H1 (cell line): ENCODE measurements around the gene MOB3C. TPM values are rescaled to one million over a fixed set of nuclear protein-coding genes. Genes with fewer than 3 reads are reported as not detected.

ENCODE experiments used
- CTCF ChIA-PET: fragments of 300-600 bp; sonication (Branson Sonifier 250); formaldehyde crosslinking; loops from one replicate; lab custom pipeline; 2021; ENCODE audit not compliant: partially characterized antibody; lab: Charles Lee
- POLR2A ChIA-PET: fragments of 300-600 bp; sonication (Branson Sonifier 250); formaldehyde crosslinking; loops from one replicate; lab custom pipeline; 2021; ENCODE audit warnings: inconsistent platforms; ENCODE audit not compliant: partially characterized antibody; lab: Charles Lee
- DNase-seq, 2 experiments: peaks; one replicate each; pipeline versions ENCODE4 v3.0.0 to v3.0.0-alpha.2; 2010 to 2022; ENCODE audit warnings: low spot score in 2 of 2, low read depth in 1 of 2, mixed read lengths in 1 of 2
- FAIRE-seq: peaks from 2 replicates; lab custom pipeline; 2011; peaks lifted over from hg19 to GRCh38; lab: Jason Lieb, UNC
- H2AFZ ChIP-seq: 2 replicates; pipeline ENCODE4 v1.8.1; 2012; ENCODE audit warnings: low read length, inconsistent platforms
- H2AK5ac ChIP-seq: 2 replicates; pipeline ENCODE4 v1.6.1; 2013; ENCODE audit warnings: low read depth, low read length
- H2BK120ac ChIP-seq: replicated peaks from 2 replicates; pipeline ENCODE3; 2013; ENCODE audit warnings: low read depth, low read length, inconsistent platforms
- H2BK12ac ChIP-seq: 2 replicates; pipeline ENCODE4 v1.6.1; 2013; ENCODE audit warnings: low read depth, low read length
- H2BK15ac ChIP-seq: 2 replicates; pipeline ENCODE4 v1.6.1; 2013; ENCODE audit warnings: low read length
- H2BK20ac ChIP-seq: 2 replicates; pipeline ENCODE4 v1.6.1; 2013; ENCODE audit warnings: low read length
- H2BK5ac ChIP-seq: 2 replicates; pipeline ENCODE4 v1.6.1; 2013; ENCODE audit warnings: low read depth, low read length
- H3K14ac ChIP-seq: 2 replicates; pipeline ENCODE4 v1.6.1; 2013; ENCODE audit warnings: inconsistent platforms; ENCODE audit not compliant: insufficient read length
- H3K18ac ChIP-seq: 2 replicates; pipeline ENCODE4 v1.6.1; 2013; ENCODE audit warnings: low read length; ENCODE audit errors: extremely low read depth
- H3K23ac ChIP-seq: 2 replicates; pipeline ENCODE4 v1.6.1; 2013; ENCODE audit warnings: inconsistent platforms; ENCODE audit not compliant: insufficient read length
- H3K23me2 ChIP-seq: 2 replicates; pipeline ENCODE4 v1.6.1; 2013; ENCODE audit warnings: low read depth, low read length
- H3K27ac ChIP-seq: 2 replicates; pipeline ENCODE4 v1.6.1; 2011; ENCODE audit warnings: low read depth, low read length, inconsistent platforms
- H3K27me3 ChIP-seq, 4 experiments: replicated peaks in 1 of 4; 1 replicate in 1 of 4; 2 replicates in 3 of 4; pipeline versions ENCODE4 v1.6.1 to v1.8.1; 2011 to 2013; ENCODE audit warnings: low read length in 3 of 4, mild to moderate bottlenecking in 3 of 4, inconsistent platforms in 2 of 4, mixed read lengths in 2 of 4, moderate library complexity in 1 of 4; ENCODE audit not compliant: control insufficient read depth in 3 of 4, insufficient read depth in 3 of 4; ENCODE audit errors: extremely low read depth in 1 of 4
- H3K36me3 ChIP-seq, 4 experiments: 2 replicates each; pipeline versions ENCODE4 v1.6.1 to v1.8.1; 2011 to 2013; ENCODE audit warnings: mild to moderate bottlenecking in 4 of 4, low read length in 3 of 4, moderate library complexity in 2 of 4, control low read depth in 1 of 4, inconsistent platforms in 1 of 4; ENCODE audit not compliant: insufficient read depth in 4 of 4, control insufficient read depth in 2 of 4
- H3K4ac ChIP-seq: replicated peaks from 2 replicates; pipeline ENCODE3; 2013; ENCODE audit warnings: low read length, low read depth, mixed read lengths, inconsistent platforms; ENCODE audit not compliant: insufficient read length
- H3K4me1 ChIP-seq, 4 experiments: replicated peaks in 1 of 4; 1 replicate in 1 of 4; 2 replicates in 3 of 4; pipeline versions ENCODE4 v1.6.1 to v1.8.1; 2011 to 2013; ENCODE audit warnings: low read length in 3 of 4, inconsistent platforms in 2 of 4, mixed read lengths in 1 of 4; ENCODE audit not compliant: insufficient read depth in 4 of 4, control insufficient read depth in 3 of 4
- H3K4me2 ChIP-seq, 2 experiments: 2 replicates each; pipeline versions ENCODE4 v1.6.1 to v1.8.1; 2011 to 2013; ENCODE audit warnings: low read depth in 2 of 2, low read length in 2 of 2, control low read depth in 1 of 2, inconsistent platforms in 1 of 2, mild to moderate bottlenecking in 1 of 2; ENCODE audit not compliant: insufficient read depth in 1 of 2
- H3K4me3 ChIP-seq, 4 experiments: fragments of 200-600, 300-600 bp in 1 of 4; sonication (generic), shearing (Covaris generic), sonication (Bioruptor Twin) in 1 of 4; 2 replicates each; pipeline versions ENCODE4 v1.5.1 to v1.8.1; 2011 to 2016; ENCODE audit warnings: low read length in 4 of 4, low read depth in 3 of 4, control low read depth in 2 of 4, inconsistent platforms in 2 of 4, mild to moderate bottlenecking in 2 of 4, mixed read lengths in 1 of 4, moderate library complexity in 1 of 4; ENCODE audit not compliant: insufficient read depth in 2 of 4; ENCODE audit errors: extremely low read depth in 1 of 4
- H3K56ac ChIP-seq: replicated peaks from 2 replicates; pipeline ENCODE3; 2013; ENCODE audit warnings: low read depth, mild to moderate bottlenecking, mixed read lengths, low read length, inconsistent platforms; ENCODE audit not compliant: insufficient read length
- H3K79me1 ChIP-seq: 2 replicates; pipeline ENCODE4 v1.6.1; 2013; ENCODE audit warnings: low read depth, low read length, control low read depth
- H3K79me2 ChIP-seq, 2 experiments: 2 replicates each; pipeline versions ENCODE4 v1.6.1 to v1.8.1; 2012 to 2013; ENCODE audit warnings: low read length in 2 of 2, mild to moderate bottlenecking in 2 of 2, inconsistent platforms in 1 of 2; ENCODE audit not compliant: insufficient read depth in 2 of 2, control insufficient read depth in 1 of 2
- H3K9ac ChIP-seq, 4 experiments: replicated peaks in 1 of 4; 1 replicate in 1 of 4; 2 replicates in 3 of 4; pipeline versions ENCODE4 v1.6.1 to v1.8.1; 2011 to 2013; ENCODE audit warnings: low read depth in 3 of 4, low read length in 3 of 4, control low read depth in 2 of 4, mild to moderate bottlenecking in 2 of 4, moderate library complexity in 2 of 4, inconsistent platforms in 1 of 4; ENCODE audit errors: extremely low read depth in 1 of 4
- H3K9me3 ChIP-seq, 2 experiments: 2 replicates each; pipeline versions ENCODE4 v1.6.1 to v1.8.1; 2012 to 2013; ENCODE audit warnings: mild to moderate bottlenecking in 2 of 2, moderate library complexity in 2 of 2, control low read depth in 1 of 2, inconsistent platforms in 1 of 2, low read depth in 1 of 2, low read length in 1 of 2, mixed read lengths in 1 of 2; ENCODE audit not compliant: insufficient read depth in 2 of 2
- H4K20me1 ChIP-seq, 2 experiments: replicated peaks in 1 of 2; 2 replicates each; pipeline versions ENCODE3 to v1.8.1; 2011 to 2013; ENCODE audit warnings: inconsistent platforms in 2 of 2, low read length in 2 of 2, mild to moderate bottlenecking in 1 of 2; ENCODE audit not compliant: insufficient read depth in 2 of 2, control insufficient read depth in 1 of 2
- H4K5ac ChIP-seq: 2 replicates; pipeline ENCODE4 v1.6.1; 2013; ENCODE audit warnings: low read length, low read depth, mixed read lengths, inconsistent platforms; ENCODE audit not compliant: insufficient read length
- H4K8ac ChIP-seq: 2 replicates; pipeline ENCODE4 v1.8.0; 2013; ENCODE audit warnings: mild to moderate bottlenecking, moderate library complexity, low read length, inconsistent platforms; ENCODE audit not compliant: insufficient read depth; ENCODE audit errors: extremely low read depth
- H4K91ac ChIP-seq: replicated peaks from 2 replicates; pipeline ENCODE3; 2013; ENCODE audit warnings: low read length, mixed read lengths, inconsistent platforms; ENCODE audit not compliant: insufficient read length
- CREB1 ChIP-seq: IDR thresholded peaks from 2 replicates; pipeline ENCODE4 v1.6.1; 2012; ENCODE audit warnings: inconsistent platforms
- CTCF ChIP-seq, 3 experiments: IDR thresholded peaks; 1 replicate in 2 of 3; 2 replicates in 1 of 3; pipeline versions ENCODE4 v1.5.1 to v1.6.1; 2011; ENCODE audit warnings: low read length in 3 of 3, mild to moderate bottlenecking in 3 of 3, inconsistent platforms in 2 of 3, low read depth in 1 of 3, moderate library complexity in 1 of 3; ENCODE audit not compliant: insufficient read depth in 1 of 3; ENCODE audit errors: control extremely low read depth in 1 of 3
- E2F6 ChIP-seq: IDR thresholded peaks from 2 replicates; pipeline ENCODE4 v1.6.1; 2012; ENCODE audit warnings: inconsistent platforms
- EP300 ChIP-seq, 2 experiments: IDR thresholded peaks; 1 replicate in 1 of 2; 2 replicates in 1 of 2; pipeline ENCODE4 v1.6.1; 2011 to 2012; ENCODE audit warnings: low read depth in 2 of 2, low read length in 2 of 2, mild to moderate bottlenecking in 2 of 2, borderline replicate concordance in 1 of 2, inconsistent platforms in 1 of 2, moderate library complexity in 1 of 2
- KDM5A ChIP-seq: fragments of 200-600 bp; IDR thresholded peaks from 2 replicates; pipeline ENCODE4 v1.7.1; 2012; ENCODE audit warnings: mild to moderate bottlenecking, low read length, inconsistent platforms, mixed read lengths
- MAX ChIP-seq: IDR thresholded peaks from 2 replicates; pipeline ENCODE4 v1.6.1; 2012; ENCODE audit warnings: inconsistent platforms
- RFX5 ChIP-seq: IDR thresholded peaks from 2 replicates; pipeline ENCODE4 v1.6.1; 2011; ENCODE audit warnings: low read depth, low read length, improper control_type of control experiment, borderline replicate concordance
- RXRA ChIP-seq: IDR thresholded peaks from 2 replicates; pipeline ENCODE4 v1.6.1; 2011; ENCODE audit warnings: low read depth, mild to moderate bottlenecking, low read length, moderate library complexity; ENCODE audit not compliant: insufficient read depth
- SIRT6 ChIP-seq: IDR thresholded peaks from one replicate; pipeline ENCODE4 v1.7.1; 2012; ENCODE audit warnings: low read length, inconsistent platforms
- SP1 ChIP-seq: IDR thresholded peaks from 2 replicates; pipeline ENCODE4 v1.6.1; 2011; ENCODE audit warnings: low read depth, low read length
- SP4 ChIP-seq: IDR thresholded peaks from 2 replicates; pipeline ENCODE4 v1.6.1; 2012; ENCODE audit warnings: low read length, inconsistent platforms
- WGBS, 2 experiments: shearing (Covaris generic) in 1 of 2; methylation state at CpG; one replicate each; pipeline versions ENCODE4 v1.1.6 to v1.1.7; 2013 to 2015; ENCODE audit warnings: low lambda C conversion rate in 2 of 2, mixed read lengths in 2 of 2, inconsistent platforms in 1 of 2, low coverage in 1 of 2, missing lambda C conversion rate in 1 of 2; ENCODE audit not compliant: insufficient replicate concordance in 2 of 2, insufficient coverage in 1 of 2, insufficient read length in 1 of 2; ENCODE audit errors: extremely low coverage in 1 of 2, missing lambda C conversion rate in 1 of 2; 5-methylcytosine and 5-hydroxymethylcytosine counted together
- polyA plus RNA-seq, 7 experiments: library from polyadenylated mRNA; depleted of rRNA in 3 of 7; stranded (reverse) in 5 of 7; unstranded in 2 of 7; fragments of >200 nt in 5 of 7; fragments of 200-250 nt in 2 of 7; gene quantifications; 1 replicate in 5 of 7; 2 replicates in 1 of 7; 4 replicates in 1 of 7; pipeline versions ENCODE4 v1.2.1 to v1.2.3, GENCODE V29; 2011 to 2013; ENCODE audit warnings: missing spikeins in 2 of 7, mixed read lengths in 2 of 7
- total RNA-seq: library from RNA; stranded (reverse); fragmentation: NEBNext Ultra II Directional; extraction: Animal tissue kit (Norgen Biotek cat#: 25700); gene quantifications from 2 replicates; pipeline ENCODE4 v1.2.1, GENCODE V29; 2021

Gene MOB3C
- total and polyA plus RNA-seq, 2 of the 8 experiments (the other 6 are each of a cell fraction or from before 2014, with no cell fraction given): 5.8 to 6.6 TPM

GRCh38 chr1:46575778-46576177 lies 40.8 kb downstream of the MOB3C start:
- no peak overlapping the region for H3K56ac ChIP-seq
- no peak overlapping the region for H4K8ac ChIP-seq
- H3K9ac ChIP-seq: no peak overlapping the region; a peak in 1 of 7 replicates
- peaks cover 6 to 11% (median 9%) of the 10 kb centered on the region in 4 experiments; a peak in 6 of 7 replicates for H3K4me1 ChIP-seq
- DNase-seq (no peak), FAIRE-seq (no peak)
- H3K18ac ChIP-seq: no peak overlapping the region
- no peaks in the 10 kb centered on the region for H3K9me3 ChIP-seq
- H3K14ac ChIP-seq: no peak overlapping the region
- 60% methylated on average over 3 of the region's 3 CpGs; no CpG with 5 or more reads in 1 of the 2 experiments for WGBS, 2 experiments
- H3K23me2 ChIP-seq: no peaks in the 10 kb centered on the region
- ChIA-PET POLR2A (interaction anchor here (1.4 kb wide), 1 partner anchor 10 kb away, joined by 4 read pairs; no protein-coding TSS in a partner anchor), CTCF (interaction anchor here (0.6 to 3.1 kb wide), 5 partner anchors 16 to 160 kb away, joined by 3 to 17 read pairs (median 3); partner anchors contain the start of gene MKNK1)
- no peaks in the 10 kb centered on the region for H3K79me1 ChIP-seq
- peaks cover 0 to 9% (median 0%) of the 10 kb centered on the region in 4 experiments; a peak in 2 of 8 replicates for H3K36me3 ChIP-seq
- H3K27me3 ChIP-seq: no peaks in the 10 kb centered on the region
- H2AK5ac ChIP-seq: no peak overlapping the region
- no peaks in the 10 kb centered on the region for H4K20me1 ChIP-seq
- no peaks in the 10 kb centered on the region for H3K79me2 ChIP-seq
- no peak overlapping the region for H2AFZ ChIP-seq
- H3K4ac ChIP-seq: no peak overlapping the region
- H4K5ac ChIP-seq: no peak overlapping the region
- H2BK15ac ChIP-seq: no peak overlapping the region
- no peak overlapping the region for H2BK120ac ChIP-seq
- no peak overlapping the region for H2BK20ac ChIP-seq
- no peak overlapping the region for H2BK5ac ChIP-seq
- no peak overlapping the region for H3K23ac ChIP-seq
- H2BK12ac ChIP-seq: no peak overlapping the region
- peak overlapping the region; percentile 7 to 36 for H3K4me2 ChIP-seq
- H3K27ac ChIP-seq: no peak overlapping the region
- peak overlapping the region in 1 of 4 experiments; percentile 1; a peak in 1 of 8 replicates for H3K4me3 ChIP-seq
- H4K91ac ChIP-seq: no peak overlapping the region
- no peak for TF ChIP-seq SP4
- TF ChIP-seq RXRA: no peak
- no peak for TF ChIP-seq KDM5A
- no peak for TF ChIP-seq SIRT6
- no peak for TF ChIP-seq RFX5
- TF ChIP-seq CTCF (IDR thresholded peaks at IDR 0.05; ENCODE audit: control extremely low read depth in 1 of 3, insufficient read depth in 1 of 3, low read depth in 1 of 3, low read length in 3 of 3): no peak
- TF ChIP-seq CREB1: no peak
- TF ChIP-seq MAX: no peak
- no peak for TF ChIP-seq E2F6
- TF ChIP-seq EP300 (IDR thresholded peaks at IDR 0.05; ENCODE audit: borderline replicate concordance in 1 of 2, low read depth in 2 of 2, low read length in 2 of 2): no peak
- TF ChIP-seq SP1: no peak
